Coronary artery (tissue), 2 donors: ENCODE measurements around the gene SUN1.

ENCODE experiments used
- DNase-seq: peaks from one replicate; pipeline ENCODE4 v3.0.0-alpha.2; 2017; ENCODE audit warnings: low spot score
- H3K27ac ChIP-seq, 2 donors: fragments of 200-600 bp; sonication (generic); one replicate each; pipeline ENCODE4 v1.5.1; 2016 to 2019
- H3K4me3 ChIP-seq: fragments of 200-600 bp; sonication (generic); 2 replicates; pipeline ENCODE4 v1.5.1; 2016; ENCODE audit warnings: mild to moderate bottlenecking, moderate library complexity
- CTCF ChIP-seq: fragments of 200-600 bp; sonication (generic); IDR thresholded peaks from one replicate; pipeline ENCODE4 v1.5.1; 2019; ENCODE audit warnings: antibody characterized with exemption

Gene SUN1

GRCh38 chr7:849145-849544, 16.9 kb downstream of the SUN1 start:
- Histone ChIP-seq H3K27ac (no peak overlapping the region), H3K4me3 (no peak overlapping the region)
- no peak for TF ChIP-seq CTCF
- no peak for DNase-seq

GRCh38 chr7:849781-850180, 17.5 kb downstream of the SUN1 start:
- Histone ChIP-seq H3K4me3 (no peak overlapping the region), H3K27ac (no peak overlapping the region)
- TF ChIP-seq CTCF = no peak
- DNase-seq = no peak

GRCh38 chr7:851204-851603, 18.9 kb downstream of the SUN1 start:
- no peak overlapping the region for H3K27ac ChIP-seq
- H3K4me3 ChIP-seq = no peak overlapping the region
- DNase-seq = no peak
- no peak for TF ChIP-seq CTCF

- no peak overlapping the region for H3K4me3 ChIP-seq
- H3K27ac ChIP-seq = no peak overlapping the region
- no peak for DNase-seq
- no peak for TF ChIP-seq CTCF
Observed at GRCh38 chr7:853366-854117, 21.3 kb downstream of the SUN1 start.

- Histone ChIP-seq H3K4me3 (no peak overlapping the region), H3K27ac (peak overlapping the region in 1 of 2 donors; percentile 6)
- TF ChIP-seq CTCF = no peak
- no peak for DNase-seq
Observed at GRCh38 chr7:854118-854775, 22.0 kb downstream of the SUN1 start.

- no peak for TF ChIP-seq CTCF
- peak overlapping the region in 1 of 2 donors; percentile 2 for H3K27ac ChIP-seq
- no peak overlapping the region for H3K4me3 ChIP-seq
- no peak for DNase-seq
Observed at GRCh38 chr7:855686-856369, 23.6 kb downstream of the SUN1 start.
